ENCODE results near the gene ZNF208. TPM values are rescaled to one million over a fixed set of nuclear protein-coding genes. Genes with fewer than 3 reads are reported as not detected.

The ZNF208 gene
- total and polyA plus RNA-seq, 2 donors (not counting 3 experiments of a cell fraction or from before 2014, with no cell fraction given), result not detected

- intact Hi-C loops (cut with micrococcal nuclease) (no loop called here), dilution Hi-C loops (cut with MboI; ENCODE audit: extremely low pct_ligation_motif_present, low sequenced_read_pairs) (no loop called here)
- no peak for DNase-seq (ENCODE audit: low read depth, low spot score)
- Histone ChIP-seq H2AFZ (ENCODE audit: low read depth, low read length) (no peak overlapping the region), H3K27ac (ENCODE audit: insufficient read depth, low read depth, low read length) (no peak overlapping the region), H3K36me3 (ENCODE audit: control insufficient read depth in 2 of 2, extremely low read depth in 1 of 2, insufficient read depth in 2 of 2, low read length in 2 of 2) (no peaks in the 10 kb centered on the region), H3K79me2 (ENCODE audit: control insufficient read depth, insufficient read depth, low read length) (no peaks in the 10 kb centered on the region), H3K9ac (replicated peaks; ENCODE audit: extremely low read depth, insufficient read depth, low read length) (no peak overlapping the region), H3K27me3 (ENCODE audit: control insufficient read depth in 2 of 2, insufficient read depth in 2 of 2, low read length in 2 of 2) (no peaks in the 10 kb centered on the region), H3K4me3 (replicated peaks in 1 of 3; ENCODE audit: insufficient read depth in 1 of 3, low read depth in 1 of 3, low read length in 3 of 3) (no peak overlapping the region), H4K20me1 (replicated peaks; ENCODE audit: control insufficient read depth, extremely low read depth, insufficient read depth, low read length) (no peaks in the 10 kb centered on the region), H3K4me2 (ENCODE audit: insufficient read depth, low read length) (no peak overlapping the region), H3K9me1 (replicated peaks; ENCODE audit: control insufficient read depth, extremely low read depth, insufficient read depth, low read length) (no peaks in the 10 kb centered on the region), H3K9me3 (replicated peaks; ENCODE audit: control insufficient read depth, insufficient read depth, low read length) (peaks cover 10% of the 10 kb centered on the region), H3K4me1 (ENCODE audit: control insufficient read depth, extremely low read depth, insufficient read depth, low read length) (no peaks in the 10 kb centered on the region)
- ChIA-PET CTCF (no interaction called here), POLR2A (no interaction called here)
- no peak for TF ChIP-seq EZH2 (IDR thresholded peaks at IDR 0.05; ENCODE audit: borderline replicate concordance, low read depth, low read length, severe bottlenecking)
- no peak for TF ChIP-seq CTCF (IDR thresholded peaks at IDR 0.05; ENCODE audit: extremely low read depth in 1 of 2, insufficient read depth in 1 of 2, low read depth in 1 of 2, low read length in 2 of 2)
- no peak for TF ChIP-seq JUN (IDR thresholded peaks at IDR 0.05; ENCODE audit: borderline replicate concordance, insufficient read depth, insufficient read length, low read depth)
- no peak for TF ChIP-seq MAX (IDR thresholded peaks at IDR 0.05; ENCODE audit: insufficient read depth, insufficient read length)
- TF ChIP-seq POLR2A (IDR thresholded peaks at IDR 0.05; ENCODE audit: low read depth, low read length), result no peak
- no peak for TF ChIP-seq FOS (IDR thresholded peaks at IDR 0.05; ENCODE audit: borderline replicate concordance, insufficient read depth, low read length)
- TF ChIP-seq MYC (IDR thresholded peaks at IDR 0.05; ENCODE audit: low read depth, low read length), result no peak
- no peak for TF ChIP-seq GATA2 (IDR thresholded peaks at IDR 0.05; ENCODE audit: insufficient read depth, insufficient read length, low read depth, low read length)
- TF ChIP-seq POLR2AphosphoS5 (IDR thresholded peaks at IDR 0.05; ENCODE audit: insufficient read depth, low read depth, low read length), result no peak
- no peak for FAIRE-seq
- no TSS peak for BruUV-seq (replicated peaks)
Observed at GRCh38 chr19:21921691-21922180, 89.0 kb downstream of the ZNF208 start.
